Karpas-422 (cell line): ENCODE measurements around the gene PRRT1. TPM values are rescaled to one million over a fixed set of nuclear protein-coding genes. Genes with fewer than 3 reads are reported as not detected.

ENCODE experiments used
- DNase-seq: peaks from one replicate; pipeline ENCODE4 v3.0.0-alpha.2; 2015
- H2AFZ ChIP-seq: fragments of 200-600 bp; sonication (generic); 2 replicates; pipeline ENCODE4 v1.6.1; 2014; ENCODE audit warnings: antibody characterized with exemption, low read length, mixed read lengths
- H3K27ac ChIP-seq: fragments of 200-600 bp; sonication (generic); 2 replicates; pipeline ENCODE4 v1.5.1; 2014; ENCODE audit warnings: mild to moderate bottlenecking, low read length, moderate library complexity
- H3K27me3 ChIP-seq: fragments of 200-600 bp; sonication (generic); 2 replicates; pipeline ENCODE4 v1.6.1; 2014; ENCODE audit warnings: low read length, mixed read lengths
- H3K36me3 ChIP-seq: fragments of 200-600 bp; sonication (generic); 2 replicates; pipeline ENCODE4 v1.6.1; 2014; ENCODE audit warnings: low read length, mixed read lengths; ENCODE audit not compliant: insufficient read depth
- H3K4me1 ChIP-seq: fragments of 200-600 bp; sonication (generic); 2 replicates; pipeline ENCODE4 v1.6.1; 2014; ENCODE audit warnings: mild to moderate bottlenecking, low read length, mixed read lengths
- H3K4me2 ChIP-seq: fragments of 200-600 bp; sonication (generic); 2 replicates; pipeline ENCODE4 v1.6.1; 2014; ENCODE audit warnings: low read length, low read depth, mild to moderate bottlenecking; ENCODE audit not compliant: poor library complexity, severe bottlenecking
- H3K4me3 ChIP-seq: fragments of 200-600 bp; sonication (generic); 2 replicates; pipeline ENCODE4 v1.5.1; 2014; ENCODE audit warnings: mild to moderate bottlenecking, antibody characterized with exemption, low read length, mixed read lengths
- H3K79me2 ChIP-seq: fragments of 200-600 bp; sonication (generic); 2 replicates; pipeline ENCODE4 v1.6.1; 2014; ENCODE audit warnings: mild to moderate bottlenecking, low read length, mixed read lengths
- H3K9ac ChIP-seq: fragments of 200-600 bp; sonication (generic); 2 replicates; pipeline ENCODE4 v1.6.0; 2014; ENCODE audit warnings: low read length
- H3K9me2 ChIP-seq: fragments of 200-600 bp; sonication (generic), shearing (Covaris generic); replicated peaks from 2 replicates; pipeline ENCODE4 v1.6.0; 2014; ENCODE audit warnings: mild to moderate bottlenecking, low read length, moderate library complexity; ENCODE audit not compliant: insufficient read depth
- H3K9me3 ChIP-seq: fragments of 300-700, 200-600 bp; sonication (generic); 2 replicates; pipeline ENCODE4 v1.6.1; 2014; ENCODE audit warnings: low read length, mixed read lengths
- H4K20me1 ChIP-seq: fragments of 200-600 bp; sonication (generic); 2 replicates; pipeline ENCODE4 v1.6.1; 2014; ENCODE audit warnings: mild to moderate bottlenecking, antibody characterized with exemption, low read length, low read depth; ENCODE audit not compliant: insufficient read depth
- total RNA-seq: library from RNA; depleted of rRNA; stranded (reverse); fragments of >200 nt; shearing (Covaris generic); gene quantifications from 2 replicates; pipeline ENCODE4 v1.2.3, GENCODE V29; 2014; ENCODE audit warnings: low replicate concordance

PRRT1 gene
- total RNA-seq, 1 experiment from 2014 or later = 0.75 TPM

GRCh38 chr6:32184084-32184640 is 32.4 kb upstream of the PRRT1 start, which contains the start of gene AGER:
Gene AGER (minus strand): TSS chr6:32184253. CDS start chr6:32184222, 31 bp downstream.
- H4K20me1 ChIP-seq = no peaks in the 10 kb centered on the region
- no peak for DNase-seq
- peaks cover 51% of the 10 kb centered on the region for H3K4me1 ChIP-seq
- H3K27me3 ChIP-seq = no peaks in the 10 kb centered on the region
- no peak within 1 kb of the TSS for H2AFZ ChIP-seq
- H3K79me2 ChIP-seq = peaks cover 29% of the 10 kb centered on the region
- H3K9ac ChIP-seq = no peak within 1 kb of the TSS
- H3K36me3 ChIP-seq = peaks cover 9% of the 10 kb centered on the region
- H3K4me3 ChIP-seq = no peak within 1 kb of the TSS
- no peak within 1 kb of the TSS for H3K4me2 ChIP-seq
- H3K27ac ChIP-seq = no peak within 1 kb of the TSS
- H3K9me3 ChIP-seq = no peaks in the 10 kb centered on the region
- no peaks in the 10 kb centered on the region for H3K9me2 ChIP-seq

GRCh38 chr6:32183483-32184083 is 31.8 kb upstream of the PRRT1 start:
- Histone ChIP-seq H2AFZ (no peak overlapping the region), H3K4me2 (no peak overlapping the region), H3K79me2 (peaks cover 29% of the 10 kb centered on the region), H3K27ac (no peak overlapping the region), H3K9me2 (no peaks in the 10 kb centered on the region), H3K27me3 (no peaks in the 10 kb centered on the region), H3K9ac (no peak overlapping the region), H3K9me3 (no peaks in the 10 kb centered on the region), H3K4me3 (no peak overlapping the region), H4K20me1 (no peaks in the 10 kb centered on the region), H3K4me1 (peaks cover 45% of the 10 kb centered on the region), H3K36me3 (peaks cover 9% of the 10 kb centered on the region)
- no peak for DNase-seq

DNA sequence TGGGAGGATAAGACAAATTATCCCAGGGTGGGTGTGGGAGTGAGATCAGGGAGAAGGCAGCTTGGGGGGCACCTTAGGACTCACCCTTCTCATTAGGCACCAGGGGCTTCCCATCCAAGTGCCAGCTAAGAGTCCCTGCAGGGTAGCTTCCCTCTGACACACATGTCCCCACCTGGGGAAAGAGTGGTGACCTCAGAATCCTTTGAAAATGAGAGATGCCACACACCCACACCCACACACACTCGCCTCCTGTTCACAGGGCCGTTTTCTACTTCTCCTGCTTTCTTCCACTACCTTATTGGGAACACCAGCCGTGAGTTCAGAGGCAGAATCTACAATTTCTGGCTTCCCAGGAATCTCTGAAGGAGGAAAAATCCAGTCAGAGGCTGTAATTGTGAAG is 31.3 kb upstream of the PRRT1 start:
- Histone ChIP-seq H3K36me3 (peaks cover 9% of the 10 kb centered on the region), H3K27ac (no peak overlapping the region), H3K4me1 (peaks cover 40% of the 10 kb centered on the region), H3K9me2 (no peaks in the 10 kb centered on the region), H3K9me3 (no peaks in the 10 kb centered on the region), H2AFZ (no peak overlapping the region), H3K4me3 (no peak overlapping the region), H3K9ac (no peak overlapping the region), H3K4me2 (no peak overlapping the region), H4K20me1 (no peaks in the 10 kb centered on the region), H3K79me2 (peaks cover 25% of the 10 kb centered on the region), H3K27me3 (no peaks in the 10 kb centered on the region)
- DNase-seq = no peak

DNA sequence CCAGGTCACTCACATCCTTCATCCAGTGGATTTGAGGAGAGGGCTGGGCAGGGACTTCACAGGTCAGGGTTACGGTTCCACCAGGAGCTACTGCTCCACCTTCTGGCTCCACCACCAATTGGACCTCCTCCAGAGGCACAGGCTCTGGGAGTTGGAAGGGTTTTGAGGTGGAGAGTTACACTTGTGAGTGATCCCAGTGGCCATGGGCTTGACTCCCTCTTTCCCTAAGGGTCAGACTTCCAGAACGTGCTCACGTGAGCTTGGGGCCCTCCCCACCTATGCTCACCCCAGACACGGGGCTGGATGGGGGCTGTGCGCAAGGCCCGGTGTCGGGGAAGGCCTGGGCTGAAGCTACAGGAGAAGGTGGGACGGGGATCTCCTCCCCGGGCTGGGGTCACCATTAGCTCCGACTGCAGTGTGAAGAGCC is 30.8 kb upstream of the PRRT1 start:
- DNase-seq = no peak
- Histone ChIP-seq H2AFZ (no peak overlapping the region), H3K36me3 (peaks cover 9% of the 10 kb centered on the region), H3K4me3 (no peak overlapping the region), H3K27ac (no peak overlapping the region), H4K20me1 (no peaks in the 10 kb centered on the region), H3K27me3 (no peaks in the 10 kb centered on the region), H3K9ac (no peak overlapping the region), H3K4me2 (no peak overlapping the region), H3K9me2 (no peaks in the 10 kb centered on the region), H3K79me2 (peaks cover 25% of the 10 kb centered on the region), H3K9me3 (no peaks in the 10 kb centered on the region), H3K4me1 (peaks cover 37% of the 10 kb centered on the region)

DNA sequence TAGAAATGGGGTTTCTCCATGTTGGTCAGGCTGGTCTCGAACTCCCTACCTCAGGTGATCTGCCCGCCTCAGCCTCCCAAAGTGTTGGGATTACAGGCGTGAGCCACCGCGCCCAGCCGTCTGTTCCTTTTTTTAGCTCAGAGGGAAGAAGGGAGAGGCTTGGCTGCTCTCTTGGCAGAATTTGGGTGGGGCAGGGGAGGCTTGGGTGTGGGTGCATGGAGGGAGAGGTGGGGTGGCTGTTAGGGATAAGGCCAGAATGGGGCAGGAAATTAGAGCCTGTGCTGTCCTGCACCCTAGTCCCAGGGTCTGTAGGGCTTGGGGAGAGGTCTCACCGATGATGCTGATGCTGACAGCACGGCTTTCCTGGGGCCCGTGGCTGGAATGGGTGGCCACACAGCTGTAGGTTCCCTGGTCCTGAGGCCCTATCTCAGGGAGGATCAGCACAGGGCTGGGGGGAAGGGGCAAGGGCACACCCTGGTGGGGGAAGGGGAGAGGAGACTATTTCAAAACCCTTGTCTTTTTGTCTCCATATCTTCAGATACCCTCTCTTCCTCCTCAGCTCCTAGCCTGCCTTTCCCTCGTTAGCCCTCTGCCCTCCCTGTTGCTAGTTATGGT is 30.3 kb upstream of the PRRT1 start:
- H3K4me2 ChIP-seq = no peak overlapping the region
- H3K9me3 ChIP-seq = no peaks in the 10 kb centered on the region
- no peaks in the 10 kb centered on the region for H3K9me2 ChIP-seq
- H3K9ac ChIP-seq = no peak overlapping the region
- H3K4me3 ChIP-seq = no peak overlapping the region
- H3K36me3 ChIP-seq = peaks cover 9% of the 10 kb centered on the region
- peaks cover 37% of the 10 kb centered on the region for H3K4me1 ChIP-seq
- H2AFZ ChIP-seq = no peak overlapping the region
- H3K79me2 ChIP-seq = peaks cover 20% of the 10 kb centered on the region
- no peaks in the 10 kb centered on the region for H4K20me1 ChIP-seq
- no peak overlapping the region for H3K27ac ChIP-seq
- DNase-seq = no peak
- H3K27me3 ChIP-seq = no peaks in the 10 kb centered on the region

DNA sequence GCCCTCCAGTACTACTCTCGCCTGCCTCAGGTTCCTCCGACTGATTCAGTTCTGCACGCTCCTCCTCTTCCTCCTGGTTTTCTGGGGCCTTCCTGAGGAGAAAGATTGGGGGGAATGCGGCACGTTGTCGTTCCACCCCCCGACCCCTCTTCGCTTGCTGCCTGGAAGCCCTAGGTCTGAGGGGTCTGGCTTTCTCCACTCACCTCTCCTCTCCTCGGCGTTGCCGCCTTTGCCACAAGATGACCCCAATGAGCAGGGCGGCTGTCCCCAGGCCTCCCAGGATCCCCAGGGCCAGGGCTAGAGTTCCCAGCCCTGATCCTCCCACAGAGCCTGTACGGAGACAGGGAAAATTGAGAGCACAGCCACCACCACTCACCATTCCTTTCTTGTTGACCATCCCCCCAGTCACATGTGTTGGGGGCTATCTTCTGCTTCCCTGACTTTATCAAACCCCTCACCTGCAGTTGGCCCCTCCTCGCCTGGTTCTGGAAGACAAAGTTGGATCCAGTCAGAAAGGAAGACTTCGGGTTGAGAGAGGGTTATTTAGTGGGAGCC is 29.5 kb upstream of the PRRT1 start:
- Histone ChIP-seq H3K4me1 (peaks cover 37% of the 10 kb centered on the region), H3K9me3 (no peaks in the 10 kb centered on the region), H3K4me3 (no peak overlapping the region), H4K20me1 (no peaks in the 10 kb centered on the region), H3K4me2 (no peak overlapping the region), H3K79me2 (peaks cover 24% of the 10 kb centered on the region), H3K27ac (no peak overlapping the region), H2AFZ (no peak overlapping the region), H3K9ac (no peak overlapping the region), H3K27me3 (no peaks in the 10 kb centered on the region), H3K36me3 (peaks cover 9% of the 10 kb centered on the region), H3K9me2 (no peaks in the 10 kb centered on the region)
- no peak for DNase-seq

GRCh38 chr6:32179766-32180405 is 28.1 kb upstream of the PRRT1 start:
- no peaks in the 10 kb centered on the region for H4K20me1 ChIP-seq
- no peak for DNase-seq
- H3K4me1 ChIP-seq = peaks cover 34% of the 10 kb centered on the region
- no peaks in the 10 kb centered on the region for H3K9me2 ChIP-seq
- no peak overlapping the region for H2AFZ ChIP-seq
- peak overlapping the region; percentile 88 for H3K9ac ChIP-seq
- H3K27me3 ChIP-seq = no peaks in the 10 kb centered on the region
- peak overlapping the region; percentile 87 for H3K4me3 ChIP-seq
- H3K27ac ChIP-seq = no peak overlapping the region; the same call in 1 of the 2 replicates
- peaks cover 7% of the 10 kb centered on the region for H3K36me3 ChIP-seq
- H3K4me2 ChIP-seq = peak overlapping the region; percentile 71
- no peaks in the 10 kb centered on the region for H3K9me3 ChIP-seq
- H3K79me2 ChIP-seq = peaks cover 34% of the 10 kb centered on the region
